Stomach (tissue), 4 donors: ENCODE data around the gene ZMPSTE24.

Experiments used
- CTCF ChIP-seq, 7 experiments: fragments of 450-650 bp in 4 of 7; fragments of 200-600 bp in 3 of 7; sonication (generic) in 3 of 7; IDR thresholded peaks; one replicate each; pipeline ENCODE4 v1.5.1; 2016 to 2019; ENCODE audit warnings: antibody characterized with exemption in 7 of 7, control low read depth in 2 of 7, mild to moderate bottlenecking in 1 of 7
- EP300 ChIP-seq: sonication (generic); formaldehyde crosslinking; IDR thresholded peaks from one replicate; pipeline ENCODE4 v1.6.1; 2017; ENCODE audit warnings: antibody characterized with exemption
- POLR2A ChIP-seq, 4 donors: fragments of 450-650 bp; IDR thresholded peaks; one replicate each; pipeline ENCODE4 v1.6.1; 2016; ENCODE audit warnings: antibody characterized with exemption in 4 of 4, control low read depth in 2 of 4, mild to moderate bottlenecking in 1 of 4, moderate library complexity in 1 of 4
- POLR2AphosphoS5 ChIP-seq, 3 donors: sonication (generic); formaldehyde crosslinking; IDR thresholded peaks; one replicate each; pipeline ENCODE4 v1.6.1; 2016; ENCODE audit warnings: antibody characterized with exemption in 3 of 3

GRCh38 chr1:40303790-40304189 lies 45.8 kb downstream of the ZMPSTE24 start:
- TF ChIP-seq CTCF (IDR thresholded peaks at IDR 0.05): no peak
- TF ChIP-seq POLR2A (IDR thresholded peaks at IDR 0.05): no peak
- no peak for TF ChIP-seq POLR2AphosphoS5 (IDR thresholded peaks at IDR 0.05)
- TF ChIP-seq EP300: no peak
